HG03108 (cell line): ENCODE measurements around the gene PDZD4.

ENCODE experiments used
- ATAC-seq: cut with Tn5 transposase; IDR thresholded peaks from one replicate; pipeline ENCODE4 v1.9.1; 2021; ENCODE audit warnings: moderate library complexity; ENCODE audit not compliant: unreplicated experiment

The PDZD4 gene

DNA sequence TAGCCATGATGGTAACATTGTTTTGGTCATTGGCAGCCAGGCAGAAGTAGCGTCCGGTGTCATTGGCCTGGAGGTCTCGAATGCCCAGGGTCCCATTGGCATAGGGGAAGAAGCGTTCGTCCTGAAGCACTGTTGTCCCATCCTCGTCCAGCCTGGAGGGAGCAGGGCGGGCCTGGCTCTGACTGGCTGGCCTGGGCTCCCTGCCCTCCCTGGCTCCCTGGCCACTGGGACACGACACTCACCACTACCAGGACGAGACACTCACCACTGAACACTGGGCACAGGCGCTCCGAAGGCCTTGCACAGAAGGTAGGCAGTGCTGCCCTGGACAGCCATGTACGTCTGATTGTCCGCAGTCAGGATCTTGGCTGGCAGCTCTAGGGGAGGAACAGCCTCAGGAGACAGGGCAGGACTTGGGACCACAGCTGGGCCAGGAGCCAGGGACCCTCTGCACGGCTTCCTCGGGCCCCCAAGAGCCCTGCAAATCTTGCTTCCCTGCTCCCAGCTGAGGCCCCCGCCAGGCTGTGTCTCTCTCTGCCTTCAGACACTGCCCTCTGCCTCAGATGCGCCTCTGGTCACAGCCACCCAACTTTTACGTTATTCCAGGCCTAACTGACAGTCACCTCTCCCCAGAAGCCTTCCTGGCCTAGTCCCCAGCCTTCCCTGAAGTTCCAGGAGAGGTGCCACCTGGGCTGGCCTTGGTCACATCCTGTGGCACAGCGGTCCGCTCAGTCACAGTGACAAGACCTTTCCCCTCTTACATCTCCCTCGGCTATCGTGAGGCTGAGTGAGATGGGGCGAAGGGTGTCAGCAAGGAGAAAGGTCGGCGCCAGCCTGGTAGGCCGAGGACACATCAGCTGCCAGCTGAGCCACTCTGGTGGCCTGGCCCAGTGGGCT is 38.5 kb upstream of the PDZD4 start:
- no peak for ATAC-seq

DNA sequence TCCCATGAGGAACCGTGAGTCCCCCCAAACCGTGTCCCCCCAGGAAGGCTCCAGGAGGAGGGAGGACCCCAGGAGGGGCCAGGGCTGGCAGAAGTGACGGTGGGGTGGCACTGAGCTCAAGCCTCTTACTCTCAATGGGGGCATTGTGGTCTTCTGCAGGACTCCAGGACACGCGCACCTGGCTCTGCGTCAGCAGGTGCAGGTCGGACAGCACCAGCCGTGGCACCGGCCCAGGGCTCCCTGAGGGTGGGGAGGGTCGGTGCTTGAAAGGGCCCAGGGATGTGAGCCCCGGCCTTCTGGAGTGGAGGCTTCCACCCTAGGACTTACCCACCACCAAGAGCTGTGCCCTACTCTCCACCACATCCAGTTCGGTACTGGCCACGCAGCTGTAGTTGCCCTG is 37.3 kb upstream of the PDZD4 start:
- ATAC-seq: no peak

DNA sequence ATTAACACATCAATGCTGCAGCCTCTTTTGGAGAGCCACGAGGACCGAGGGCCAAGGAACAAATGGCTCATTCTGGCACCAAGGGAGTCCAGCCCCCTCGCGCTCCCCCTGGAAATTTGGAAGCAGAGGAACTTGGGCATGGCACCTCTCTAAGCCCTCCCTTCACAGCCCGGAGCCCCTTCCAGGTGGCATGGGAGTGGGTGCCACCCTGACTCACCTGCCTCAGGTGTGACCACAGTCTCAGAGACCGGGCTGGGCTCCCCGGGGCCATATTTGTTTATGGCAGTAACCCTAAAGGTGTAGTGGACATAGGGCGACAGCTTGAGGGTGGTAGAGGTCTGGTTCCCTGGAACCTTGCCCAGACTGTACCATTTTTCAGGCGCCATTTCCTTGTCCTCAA is 36.8 kb upstream of the PDZD4 start:
- ATAC-seq: no peak

DNA sequence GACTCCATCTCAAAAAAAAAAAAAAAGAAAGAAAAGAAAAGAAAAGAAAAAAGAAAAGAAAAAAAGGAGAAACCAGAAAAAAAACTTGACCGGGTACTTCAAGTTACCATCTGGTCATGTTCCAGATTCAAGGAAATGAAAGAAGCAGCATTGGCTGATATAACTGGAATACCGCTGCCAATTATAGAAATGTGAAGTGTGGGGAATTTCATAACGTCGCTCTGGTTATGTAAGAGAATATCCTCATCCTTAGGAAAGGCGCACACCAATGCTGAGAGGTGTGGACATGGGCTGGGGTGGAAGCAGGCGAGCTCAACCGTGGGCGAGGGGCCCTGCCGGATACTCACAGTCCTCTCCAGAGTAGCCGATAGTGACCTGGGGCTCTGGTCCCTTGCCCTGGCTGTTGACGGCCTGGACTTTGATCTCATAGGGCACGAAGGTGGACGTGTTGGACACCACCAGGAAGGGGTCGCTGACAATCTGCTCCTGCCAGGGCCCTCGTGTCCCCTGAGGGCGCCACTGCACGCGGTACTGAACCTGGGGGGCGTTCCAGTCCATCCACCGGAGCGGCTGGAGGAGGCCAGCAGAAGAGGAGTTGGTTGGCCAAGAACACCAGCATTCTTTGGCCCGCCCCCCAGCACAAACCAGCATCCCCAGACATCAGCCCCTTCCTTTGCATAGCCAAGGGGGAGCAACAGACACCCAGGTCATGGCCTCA is 36.1 kb upstream of the PDZD4 start:
- no peak for ATAC-seq

DNA sequence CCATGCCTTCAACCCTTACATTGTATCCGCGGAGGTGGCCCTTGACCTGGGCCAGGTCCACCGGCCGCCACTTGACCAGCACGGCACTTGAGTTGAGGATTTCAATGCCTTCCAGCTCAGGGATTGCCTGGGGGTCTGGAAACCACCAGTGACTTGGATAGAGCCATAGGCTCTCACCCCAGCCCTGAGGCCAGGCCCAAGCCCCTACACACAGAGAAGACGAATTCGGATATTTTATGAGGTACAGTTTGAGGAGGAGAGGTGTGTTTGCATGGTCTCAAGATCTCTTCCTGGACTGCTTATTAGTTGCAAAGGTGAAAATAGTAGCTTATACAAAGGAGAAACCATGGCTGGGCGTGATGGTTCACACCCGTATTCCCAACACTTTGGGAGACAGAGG is 35.3 kb upstream of the PDZD4 start:
- no peak for ATAC-seq

DNA sequence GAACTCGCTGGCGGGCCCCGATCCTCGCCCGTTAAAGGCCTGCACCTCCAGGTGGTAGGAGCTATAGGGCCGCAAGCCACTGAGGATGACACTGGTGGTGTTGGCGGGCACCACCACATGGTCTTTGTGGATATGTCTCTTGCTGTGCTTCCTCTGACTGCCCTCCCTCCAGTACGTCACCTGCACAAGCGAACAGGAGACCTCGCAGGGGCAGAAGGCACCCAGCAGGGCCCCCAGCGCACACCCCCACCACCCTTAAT is 34.9 kb upstream of the PDZD4 start:
- no peak for ATAC-seq

DNA sequence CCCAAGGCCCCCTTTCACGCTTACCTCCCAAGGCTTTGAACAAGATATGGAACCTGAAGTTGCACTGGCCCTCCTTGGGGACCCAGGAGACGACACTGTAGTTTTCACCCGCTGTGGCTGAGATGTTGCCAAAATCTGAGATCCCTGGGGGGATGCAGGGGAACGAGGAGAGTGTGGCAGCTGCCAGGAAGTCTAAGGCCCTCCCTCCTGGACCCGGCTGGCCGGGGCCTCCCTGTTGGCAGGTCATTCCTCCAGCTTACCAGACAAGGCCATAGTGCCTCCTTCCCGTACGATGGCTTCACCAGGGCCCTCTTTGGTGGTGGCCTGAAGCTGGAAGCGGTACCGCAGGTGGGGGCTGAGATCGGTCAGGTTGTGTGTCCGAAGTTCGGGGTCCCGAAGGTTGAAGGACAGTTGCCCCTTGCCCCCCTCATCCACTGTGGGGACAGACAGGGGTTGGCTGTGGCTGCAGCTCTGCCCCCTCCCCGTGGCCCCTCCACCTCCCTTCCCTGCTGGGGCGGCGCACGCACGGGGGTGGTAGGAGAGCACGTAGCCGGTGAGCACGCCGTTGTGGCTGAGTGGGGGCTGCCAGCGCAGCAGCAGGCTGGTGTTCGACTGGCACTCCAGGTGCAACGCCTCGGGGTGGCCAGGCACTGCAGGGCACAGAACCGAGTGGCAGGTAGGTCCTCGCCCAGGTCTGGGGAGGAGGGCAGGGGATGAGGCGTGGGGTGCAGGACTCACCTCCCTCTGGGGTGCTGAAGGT is 34.4 kb upstream of the PDZD4 start:
- no peak for ATAC-seq

DNA sequence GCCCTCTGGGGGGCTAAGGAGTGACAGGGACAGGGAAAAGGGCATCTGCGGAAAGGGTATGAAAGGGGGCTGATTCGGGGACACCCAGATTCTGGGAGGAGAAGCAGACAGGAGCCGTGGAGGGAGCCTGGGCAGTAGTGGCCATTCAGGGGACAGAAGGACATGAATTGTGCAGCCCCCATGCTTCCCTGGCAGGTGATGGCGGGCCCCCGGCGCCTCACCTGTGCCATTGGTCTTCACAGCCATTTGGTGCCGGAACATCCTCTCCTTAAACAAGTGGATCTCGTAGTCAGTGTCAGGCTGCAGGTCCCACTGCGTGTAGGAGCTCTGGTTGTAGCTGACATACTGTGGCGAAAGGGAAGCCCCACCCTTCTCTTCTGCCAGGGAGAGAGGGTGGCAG is 33.8 kb upstream of the PDZD4 start:
- no peak for ATAC-seq

DNA sequence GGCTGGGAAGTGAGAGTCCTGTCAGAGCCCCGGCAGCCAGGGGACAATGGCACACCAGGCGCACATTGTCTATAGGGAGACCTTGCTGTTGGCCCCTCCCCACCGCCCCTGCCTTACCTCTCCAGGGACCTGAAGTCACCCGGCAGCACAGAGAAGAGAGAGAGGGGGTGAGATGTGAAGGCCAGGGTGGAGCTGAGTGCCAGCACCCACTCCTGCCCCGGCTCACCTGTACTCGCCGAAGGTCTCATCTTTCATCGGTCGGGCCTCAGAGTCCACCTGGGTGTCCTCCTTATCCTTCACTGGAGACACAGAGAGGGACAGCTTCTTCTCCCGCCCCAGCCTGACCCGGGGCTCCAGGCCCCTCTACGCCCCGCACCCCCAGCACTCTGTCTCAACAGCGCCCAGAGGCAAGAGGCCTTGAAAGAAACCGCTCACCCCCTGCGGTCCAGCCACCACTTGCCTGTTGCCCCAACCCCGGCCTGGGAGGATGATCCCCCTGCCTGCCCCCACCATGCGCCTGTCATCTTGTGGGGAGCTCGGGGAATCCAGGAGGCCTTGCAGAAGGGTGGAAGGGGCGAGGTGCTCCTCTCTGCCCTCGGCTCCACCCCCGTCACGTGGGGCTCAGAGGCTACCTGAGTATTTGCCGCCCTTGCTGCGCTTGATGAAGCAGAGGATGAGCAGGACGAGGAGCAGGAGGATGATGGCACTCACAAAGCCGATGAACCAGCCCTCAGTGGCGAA is 33.1 kb upstream of the PDZD4 start:
- no peak for ATAC-seq

DNA sequence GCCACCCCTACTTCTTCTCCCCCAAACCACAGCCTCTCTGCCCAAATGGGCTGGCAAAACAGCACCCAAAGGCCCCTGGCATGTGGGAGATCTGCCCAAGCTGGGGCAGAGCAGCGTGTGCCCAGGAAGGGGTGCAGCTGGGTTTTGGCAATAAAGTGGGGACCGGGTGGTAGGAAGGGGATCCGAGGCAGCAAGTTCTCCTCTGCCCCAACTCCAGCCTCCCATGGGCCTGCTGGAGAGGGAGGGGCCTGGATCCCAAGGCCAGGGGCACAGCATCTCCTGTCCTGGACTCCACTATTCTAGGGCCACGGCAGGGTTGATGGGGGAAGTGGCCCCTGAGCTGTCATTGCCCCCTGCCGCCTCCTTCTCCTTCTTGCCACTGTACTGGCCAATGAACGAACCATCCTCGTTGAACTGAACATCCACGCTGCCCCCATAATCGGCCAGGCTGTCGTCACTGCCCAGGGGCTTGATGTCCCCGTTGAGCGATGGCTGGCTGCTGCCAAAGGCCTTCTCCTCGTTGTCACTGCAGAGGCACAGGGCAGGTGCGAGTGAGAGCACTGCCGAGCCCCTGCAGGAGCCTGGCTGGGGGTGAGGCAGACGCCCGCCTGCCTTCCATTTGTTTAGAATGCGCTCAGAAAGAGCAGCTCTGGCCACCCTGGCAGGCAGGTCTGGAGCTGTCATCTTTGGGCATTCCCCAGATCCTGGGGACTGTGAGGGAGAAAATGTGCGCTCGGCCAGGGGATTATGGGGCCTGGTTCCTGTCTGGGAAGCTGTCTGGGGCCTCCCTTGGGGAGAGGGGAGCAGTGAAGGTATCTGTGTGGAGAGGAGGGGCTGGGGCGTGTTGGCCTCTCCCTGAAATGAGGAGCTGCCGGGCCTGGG is 32.3 kb upstream of the PDZD4 start:
- no peak for ATAC-seq

DNA sequence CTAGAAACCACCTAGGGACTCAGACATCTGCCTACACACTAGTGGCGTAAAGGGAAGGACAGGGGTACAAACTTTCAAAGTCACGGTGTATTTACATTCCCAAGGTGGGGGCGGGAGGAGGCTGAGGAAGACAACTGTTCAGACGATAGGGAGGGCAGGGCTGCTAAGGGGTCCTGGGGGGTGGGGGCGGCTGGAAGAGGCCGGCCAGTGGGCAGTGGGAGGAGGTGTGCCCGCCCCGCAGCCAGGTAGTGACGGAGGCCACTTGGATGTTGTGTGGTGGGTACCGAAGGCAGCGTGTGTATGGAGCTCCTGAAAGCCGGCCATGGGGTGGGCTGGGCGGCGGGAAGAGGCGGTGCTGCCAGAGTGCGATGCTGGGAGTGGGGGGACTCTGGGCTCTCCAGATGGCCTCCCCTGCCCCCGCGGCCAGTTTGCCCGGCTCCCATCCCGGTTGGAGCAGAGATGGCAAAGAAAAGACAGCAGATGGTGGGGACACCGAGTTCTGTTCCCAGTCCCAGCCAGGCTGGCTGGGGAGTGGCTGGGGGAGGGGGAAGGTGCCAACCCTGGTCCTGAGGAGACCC is 31.5 kb upstream of the PDZD4 start:
- ATAC-seq: no peak

DNA sequence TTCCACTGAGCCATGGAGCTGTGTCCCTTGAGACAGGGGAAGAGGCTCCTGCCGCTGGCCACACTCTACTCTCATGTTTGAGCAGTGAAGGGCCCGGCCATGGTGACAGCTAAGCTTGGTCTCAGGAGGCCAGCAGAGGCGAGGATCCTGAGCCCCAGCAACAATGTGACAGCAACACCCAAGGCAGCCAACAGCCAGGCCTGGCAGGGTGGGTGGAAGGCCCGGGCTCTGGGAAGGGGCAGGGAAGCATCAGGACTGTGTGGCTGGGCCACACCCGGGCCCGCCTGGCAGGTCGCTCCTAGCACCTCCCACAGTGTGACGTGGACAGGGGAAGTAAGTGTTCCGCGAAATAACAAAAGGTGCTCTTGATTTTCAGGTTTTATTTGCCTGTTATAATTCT is 30.8 kb upstream of the PDZD4 start:
- ATAC-seq: no peak

DNA sequence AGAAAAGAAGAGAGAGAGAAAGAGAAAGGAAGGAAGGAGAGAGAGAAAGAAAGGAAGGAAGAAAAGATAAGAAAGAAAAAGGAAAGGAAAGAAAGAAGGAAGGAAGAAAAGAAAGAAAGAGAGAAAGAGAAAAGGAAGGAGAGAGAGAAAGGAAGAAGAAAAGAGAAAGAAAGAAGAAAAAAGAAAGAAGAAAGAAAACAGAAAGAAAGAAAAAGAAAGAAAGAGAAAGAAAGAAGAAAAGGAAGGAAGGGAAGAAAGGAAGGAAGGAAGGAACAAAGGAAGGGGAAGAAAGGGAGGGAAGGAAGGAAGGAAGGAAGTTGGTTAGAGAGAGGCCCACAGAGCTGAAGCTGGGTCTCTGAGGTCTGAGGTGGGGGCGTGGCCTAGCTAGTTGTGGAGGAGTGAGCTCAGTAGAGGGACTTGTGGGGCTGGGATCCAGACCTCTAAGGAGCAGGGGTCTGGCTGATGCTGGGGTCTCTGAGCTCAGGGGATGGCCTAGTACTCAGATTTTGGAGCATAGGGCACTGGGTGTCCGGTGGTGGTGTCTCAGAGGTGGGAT is 27.1 kb upstream of the PDZD4 start:
- ATAC-seq: no peak

DNA sequence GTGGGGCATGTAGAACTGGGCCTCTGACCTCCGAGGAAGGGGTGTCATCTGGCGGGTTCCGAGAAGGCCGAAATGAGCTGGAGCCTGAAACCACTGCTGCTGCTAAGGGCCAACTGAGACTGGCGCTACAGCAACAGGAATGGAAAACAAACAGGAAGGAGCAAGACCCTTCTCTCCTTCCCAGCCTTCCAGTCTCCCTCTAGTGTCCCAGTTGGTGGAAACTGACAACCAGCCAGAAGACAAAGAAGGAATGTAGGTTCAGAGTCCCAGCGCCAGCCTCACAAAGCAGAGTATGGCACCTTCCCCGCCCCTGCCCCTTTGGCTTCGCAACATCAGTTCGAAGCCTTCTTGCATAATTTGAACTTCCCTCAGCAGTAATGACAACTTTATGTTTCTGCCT is 24.4 kb upstream of the PDZD4 start:
- no peak for ATAC-seq

DNA sequence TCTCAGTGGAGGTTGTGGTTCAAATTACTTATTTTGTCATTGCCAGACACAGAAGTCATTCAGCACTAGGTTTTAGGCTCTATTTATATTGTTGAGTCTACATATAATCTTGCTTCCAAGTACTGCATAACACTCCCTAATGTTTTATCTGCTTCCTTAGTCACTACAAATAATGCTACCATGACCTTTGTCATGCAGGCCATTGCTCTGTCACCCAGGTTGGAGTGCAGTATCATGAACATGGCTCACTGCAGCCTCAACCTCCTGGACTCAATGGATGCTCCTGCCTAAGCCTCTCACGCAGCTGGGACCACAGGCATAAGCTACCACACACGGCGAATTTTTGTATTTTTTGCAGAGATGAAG is 23.5 kb upstream of the PDZD4 start:
- ATAC-seq: no peak

DNA sequence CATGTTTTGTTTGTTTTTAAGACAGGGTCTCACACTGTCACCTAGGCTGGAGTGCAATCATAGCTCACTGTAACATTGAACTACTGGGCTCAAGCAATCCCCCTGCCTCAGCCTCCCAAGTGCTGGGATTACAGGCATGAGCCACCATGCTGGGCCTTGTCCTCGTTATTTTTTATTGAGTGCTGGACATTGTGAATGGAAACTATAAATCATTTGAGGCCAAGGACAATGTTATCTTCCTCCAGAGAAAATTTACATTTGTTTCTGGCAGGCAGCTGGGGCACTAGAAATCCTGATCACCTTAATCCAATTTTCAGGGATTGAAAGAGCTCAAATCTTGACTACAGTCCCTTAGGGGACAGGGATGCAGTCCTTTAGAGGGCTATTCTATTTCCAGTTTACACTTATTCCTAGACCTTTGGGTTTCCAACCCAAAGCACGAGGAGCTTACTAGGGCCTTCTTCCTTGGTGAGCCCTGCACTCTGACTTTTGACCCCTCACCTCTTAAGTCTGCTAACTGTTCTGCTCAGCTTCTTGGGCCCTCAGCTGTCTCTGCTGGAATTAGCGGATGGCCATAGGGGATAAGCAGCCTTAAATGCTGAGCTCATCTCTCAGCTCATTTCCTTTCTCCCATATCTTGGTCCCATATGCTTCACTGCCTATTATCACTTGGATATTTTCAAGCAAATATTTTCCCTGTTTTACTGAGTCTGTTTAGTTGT is 23.0 kb upstream of the PDZD4 start:
- ATAC-seq: no peak

DNA sequence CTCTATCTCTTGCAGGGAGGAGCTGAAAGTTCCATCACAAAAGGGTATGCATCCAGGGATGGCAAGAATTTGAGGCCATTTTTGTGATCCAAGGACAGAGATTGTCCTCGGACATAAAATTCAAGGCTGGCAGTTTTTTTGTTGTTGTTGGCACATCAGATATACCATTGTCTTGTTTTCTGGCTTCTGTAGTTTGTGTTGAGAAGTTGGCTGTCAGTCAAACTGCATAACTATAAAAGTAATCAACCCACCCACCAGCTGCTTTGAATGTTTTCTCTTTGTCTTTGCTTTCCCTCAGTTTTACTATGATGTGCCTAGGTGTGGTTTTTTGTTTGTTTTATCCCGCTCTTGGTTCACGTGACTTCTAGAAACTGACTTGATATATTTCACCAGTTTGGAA is 21.6 kb upstream of the PDZD4 start:
- no peak for ATAC-seq

DNA sequence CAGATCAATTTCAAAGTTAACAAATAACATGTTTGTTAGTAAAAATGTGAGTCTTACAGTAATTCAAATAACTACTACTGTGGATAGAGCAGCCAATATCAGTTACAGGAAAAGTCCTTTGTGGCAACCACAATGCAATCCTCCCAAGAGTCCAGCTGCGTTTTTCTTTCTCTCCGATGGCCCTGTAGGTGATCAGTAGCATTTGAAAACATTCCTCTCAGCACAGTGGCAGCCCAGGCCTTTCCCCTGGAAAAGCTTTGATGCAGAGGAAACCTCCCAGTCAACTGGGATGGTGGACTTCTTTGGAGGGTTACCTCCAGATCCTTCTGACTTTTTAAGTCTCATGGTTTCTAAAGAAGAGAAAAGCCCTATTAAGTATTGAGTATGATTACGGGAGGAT is 18.0 kb upstream of the PDZD4 start:
- ATAC-seq: no peak

DNA sequence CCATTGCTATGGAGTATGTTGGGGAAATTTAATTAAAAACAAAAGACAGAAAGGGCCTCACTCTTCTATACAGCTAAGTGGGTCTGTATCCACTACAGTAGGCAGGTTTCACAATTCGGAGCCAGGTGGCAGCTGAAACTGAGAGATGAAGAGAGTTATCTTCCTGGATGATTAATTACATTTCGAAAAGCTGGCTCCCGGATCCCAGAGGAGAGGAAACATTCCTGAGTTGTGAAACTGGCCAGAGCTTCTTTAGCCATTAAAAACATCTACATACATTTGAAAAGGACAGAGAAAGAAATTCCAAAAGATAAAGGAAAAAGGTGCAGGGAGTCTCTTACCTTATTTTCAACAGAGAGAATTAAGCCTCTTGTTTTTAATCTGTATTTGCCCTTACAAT is 15.5 kb upstream of the PDZD4 start:
- ATAC-seq: no peak
